K562 (cell line): Measurements from ENCODE around the gene HNMT. TPM values are rescaled to one million over a fixed set of nuclear protein-coding genes. Genes with fewer than 3 reads are reported as not detected.

Experiments
- ATAC-seq: fragments of 200-7000 bp; cut with Tn5 transposase; 3 replicates; pipeline ENCODE4 v1.9.1; 2020; ENCODE audit warnings: moderate library complexity
- BruUV-seq: library from RNA; stranded (reverse); fragments of 400-500 nt; replicated peaks from 2 replicates; lab custom pipeline; 2021; lab: Mats Ljungman, UMichigan
- CTCF ChIA-PET: fragments of 300-600 bp; formaldehyde crosslinking; extraction: SDS; loops from one replicate; lab custom pipeline; 2021; ENCODE audit warnings: low intra/inter-chr PET ratio; lab: Yijun Ruan, JAX
- POLR2A ChIA-PET: fragments of 300-600, 350-650 bp; sonication (Branson Sonifier 250); formaldehyde crosslinking; extraction: SDS; loops from one replicate; lab custom pipeline; 2021; ENCODE audit warnings: antibody characterized with exemption, inconsistent platforms; lab: Yijun Ruan, JAX
- DNase-seq, 4 experiments: peaks; one replicate each; pipeline versions ENCODE4 v3.0.0 to v3.0.0-alpha.2; 2011 to 2018; ENCODE audit warnings: low spot score in 3 of 4, mixed read lengths in 3 of 4; ENCODE audit errors: extremely low read depth in 1 of 4
- FAIRE-seq: peaks from 2 replicates; lab custom pipeline; 2011; peaks lifted over from hg19 to GRCh38; lab: Jason Lieb, UNC
- H2AFZ ChIP-seq: 2 replicates; pipeline ENCODE4 v1.6.0; 2011; ENCODE audit warnings: low read depth, low read length, control low read depth, inconsistent platforms
- H3K27ac ChIP-seq: fragments of 200-600 bp; 3 replicates; pipeline ENCODE4 v1.8.0; 2011; ENCODE audit warnings: low read depth, mild to moderate bottlenecking, control low read depth, inconsistent platforms, low read length, moderate library complexity, mixed read lengths; ENCODE audit errors: extremely low read depth
- H3K27me3 ChIP-seq, 2 experiments: fragments of 300-600 bp in 1 of 2; 2 replicates in 1 of 2; 3 replicates in 1 of 2; pipeline versions ENCODE4 v1.6.0 to v1.8.0; 2011; ENCODE audit warnings: inconsistent platforms in 2 of 2, low read length in 2 of 2, mild to moderate bottlenecking in 1 of 2, mixed read lengths in 1 of 2, moderate library complexity in 1 of 2; ENCODE audit not compliant: control insufficient read depth in 2 of 2, insufficient read depth in 2 of 2
- H3K36me3 ChIP-seq: fragments of 300-600 bp; 3 replicates; pipeline ENCODE4 v1.8.0; 2011; ENCODE audit warnings: mild to moderate bottlenecking, low read length, inconsistent platforms; ENCODE audit not compliant: control insufficient read depth, insufficient read depth
- H3K4me1 ChIP-seq, 2 experiments: fragments of 200-600 bp in 1 of 2; replicated peaks in 1 of 2; 2 replicates in 1 of 2; 3 replicates in 1 of 2; pipeline versions ENCODE4 v1.5.1 to v1.8.0; 2011; ENCODE audit warnings: inconsistent platforms in 2 of 2, low read length in 2 of 2, mild to moderate bottlenecking in 1 of 2, mixed read lengths in 1 of 2, moderate library complexity in 1 of 2; ENCODE audit not compliant: control insufficient read depth in 2 of 2, insufficient read depth in 2 of 2
- H3K4me2 ChIP-seq: 2 replicates; pipeline ENCODE4 v1.6.1; 2011; ENCODE audit warnings: low read length, control low read depth, inconsistent platforms, mixed read lengths; ENCODE audit not compliant: insufficient read depth
- H3K4me3 ChIP-seq: fragments of 200-600 bp; sonication (generic), shearing (Covaris generic); 2 replicates; pipeline ENCODE4 v1.5.1; 2016; ENCODE audit warnings: control low read depth, inconsistent platforms
- H3K79me2 ChIP-seq: fragments of 200-600 bp; 3 replicates; pipeline ENCODE4 v1.8.0; 2011; ENCODE audit warnings: low read length, inconsistent platforms; ENCODE audit not compliant: control insufficient read depth, insufficient read depth
- H3K9ac ChIP-seq, 2 experiments: 2 replicates each; pipeline versions ENCODE4 v1.6.0 to v1.6.1; 2011; ENCODE audit warnings: low read depth in 2 of 2, low read length in 2 of 2, control low read depth in 1 of 2, inconsistent platforms in 1 of 2, mild to moderate bottlenecking in 1 of 2, mixed read lengths in 1 of 2; ENCODE audit not compliant: insufficient read depth in 1 of 2
- H3K9me1 ChIP-seq: one replicate; pipeline ENCODE4 v1.6.0; 2011; ENCODE audit warnings: inconsistent platforms, mild to moderate bottlenecking, low read length, moderate library complexity; ENCODE audit not compliant: control insufficient read depth, insufficient read depth
- H3K9me3 ChIP-seq: replicated peaks from 2 replicates; pipeline ENCODE4 v1.5.1; 2011; ENCODE audit warnings: low read depth, low read length, inconsistent platforms; ENCODE audit not compliant: control insufficient read depth, insufficient read depth
- H4K20me1 ChIP-seq: replicated peaks from 2 replicates; pipeline ENCODE4 v1.6.1; 2011; ENCODE audit warnings: low read length, inconsistent platforms, mixed read lengths; ENCODE audit not compliant: control insufficient read depth, insufficient read depth
- CEBPB ChIP-seq: fragments of 450-650 bp; IDR thresholded peaks from 2 replicates; pipeline ENCODE4 v1.6.1; 2016; ENCODE audit warnings: missing genetic modification characterization, missing compliant biosample characterization
- CEBPG ChIP-seq, 3 experiments: fragments of 200-800 bp in 1 of 3; sonication (Bioruptor generic) in 1 of 3; sonication (generic) in 1 of 3; formaldehyde crosslinking in 1 of 3; IDR thresholded peaks in 2 of 3; conservative IDR thresholded peaks in 1 of 3; 2 replicates each; pipeline versions ENCODE4 v1.6.1 to v1.8.0; 2016 to 2022; ENCODE audit warnings: missing compliant biosample characterization in 2 of 3, missing genetic modification characterization in 2 of 3, mild to moderate bottlenecking in 1 of 3, missing genetic modification reagents in 1 of 3
- MEIS2 ChIP-seq: fragments of 450-650 bp; IDR thresholded peaks from 2 replicates; pipeline ENCODE4 v1.6.1; 2014; ENCODE audit warnings: mild to moderate bottlenecking; ENCODE audit not compliant: partially characterized antibody
- WGBS: fragments of 100-300 bp; shearing (Covaris generic); methylation state at CpG from one replicate; pipeline ENCODE4 v1.1.6; 2016; ENCODE audit warnings: low coverage, mixed read lengths; ENCODE audit not compliant: insufficient coverage; ENCODE audit errors: missing lambda C conversion rate; 5-methylcytosine and 5-hydroxymethylcytosine counted together
- in situ Hi-C: fragments of 300-500 bp; cut with MboI; formaldehyde crosslinking; loops from 4 replicates; pipeline ENCODE4 v1.15.0; 2018; ENCODE audit warnings: inconsistent platforms, mixed read lengths
- intact Hi-C: fragments of 100-400 bp; cut with micrococcal nuclease; formaldehyde crosslinking; loops from 2 replicates; pipeline ENCODE4 v1.14.2; 2022
- polyA plus RNA-seq, 8 experiments: library from polyadenylated mRNA; depleted of rRNA in 4 of 8; stranded (reverse) in 5 of 8; unstranded in 3 of 8; fragments of >200 nt; fragmentation: Nextera tagmentation in 2 of 8; fragmentation: Illumina TruSeq in 1 of 8; extraction: Ambion mirVana in 2 of 8; extraction: Trizol in 1 of 8; gene quantifications; 2 replicates each; pipeline versions ENCODE4 v1.2.1 to v1.2.3, GENCODE V29; 2011 to 2014; ENCODE audit warnings: inconsistent platforms in 1 of 8, missing spikeins in 1 of 8
- total RNA-seq, 7 experiments: library from RNA; depleted of rRNA in 6 of 7; stranded (reverse); fragments of >200 nt in 6 of 7; fragmentation: Illumina TruSeq in 2 of 7; extraction: Trizol in 2 of 7; gene quantifications; 2 replicates each; pipeline versions ENCODE4 v1.2.1 to v1.2.3, GENCODE V29; 2011 to 2021; ENCODE audit warnings: low replicate concordance in 1 of 7
- TF ChIP-seq, protein P1 (sequence below), 2 experiments: IDR thresholded peaks in 1 of 2; conservative IDR thresholded peaks in 1 of 2; 2 replicates each; pipeline ENCODE4 v1.6.1; 2016; ENCODE audit warnings: low read depth in 2 of 2, mild to moderate bottlenecking in 1 of 2, missing compliant biosample characterization in 1 of 2, missing genetic modification characterization in 1 of 2, moderate library complexity in 1 of 2
- TF ChIP-seq, protein P2 (sequence below): sonication (generic); formaldehyde crosslinking; IDR thresholded peaks from 2 replicates; pipeline ENCODE4 v1.8.1; 2023; ENCODE audit warnings: missing genetic modification reagents, mild to moderate bottlenecking, borderline replicate concordance
- TF ChIP-seq, protein P3 (sequence below): sonication (generic); formaldehyde crosslinking; IDR thresholded peaks from 2 replicates; pipeline ENCODE4 v1.8.1; 2023; ENCODE audit warnings: mild to moderate bottlenecking, missing genetic modification reagents

Gene HNMT
- total and polyA plus RNA-seq, 9 of the 15 experiments (the other 6 are each of a cell fraction or from before 2014, with no cell fraction given) = 3.1 to 10.9 (median 5.3) TPM

DNA sequence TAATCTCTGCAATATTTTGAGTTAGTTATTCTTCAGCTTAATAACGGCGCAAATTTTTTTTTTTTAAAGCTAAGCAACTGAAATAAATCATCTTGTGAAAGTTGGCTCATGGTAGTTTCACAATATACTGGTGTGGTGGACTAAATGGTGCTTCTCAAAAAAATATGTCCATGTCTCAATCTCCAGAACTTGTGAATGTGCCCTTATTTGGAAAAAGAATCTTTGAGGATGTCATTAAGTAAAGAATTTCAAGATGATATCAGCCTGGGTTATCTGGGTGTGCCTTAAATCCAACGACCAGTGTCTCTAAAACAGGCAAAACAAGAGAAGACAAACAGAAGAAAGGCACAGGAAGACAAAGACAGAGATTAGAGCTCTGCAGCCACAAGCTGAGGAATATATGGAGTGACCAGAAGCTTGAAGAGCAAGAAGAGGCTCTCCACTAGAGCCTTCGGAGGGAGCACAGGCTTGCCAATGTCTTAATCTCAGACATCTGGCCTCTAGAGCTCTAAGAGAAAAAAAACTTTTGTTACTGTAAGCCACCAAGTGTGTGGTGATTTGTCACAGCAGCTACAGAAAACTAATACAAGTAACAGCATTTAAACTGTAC lies 71.4 kb downstream of the HNMT start:
- no peaks in the 10 kb centered on the region for H3K27me3 ChIP-seq
- no TSS peak for BruUV-seq
- H3K9me3 ChIP-seq = no peaks in the 10 kb centered on the region
- H3K27ac ChIP-seq = no peak overlapping the region
- H3K36me3 ChIP-seq = no peaks in the 10 kb centered on the region
- H3K9ac ChIP-seq = no peak overlapping the region
- ChIA-PET CTCF (no interaction called here), POLR2A (interaction anchor here (1.5 kb wide), 1 partner anchor 13 kb away, joined by 5 read pairs; no protein-coding TSS in a partner anchor)
- intact Hi-C loops = no loop called here
- TF ChIP-seq, protein P1, sequence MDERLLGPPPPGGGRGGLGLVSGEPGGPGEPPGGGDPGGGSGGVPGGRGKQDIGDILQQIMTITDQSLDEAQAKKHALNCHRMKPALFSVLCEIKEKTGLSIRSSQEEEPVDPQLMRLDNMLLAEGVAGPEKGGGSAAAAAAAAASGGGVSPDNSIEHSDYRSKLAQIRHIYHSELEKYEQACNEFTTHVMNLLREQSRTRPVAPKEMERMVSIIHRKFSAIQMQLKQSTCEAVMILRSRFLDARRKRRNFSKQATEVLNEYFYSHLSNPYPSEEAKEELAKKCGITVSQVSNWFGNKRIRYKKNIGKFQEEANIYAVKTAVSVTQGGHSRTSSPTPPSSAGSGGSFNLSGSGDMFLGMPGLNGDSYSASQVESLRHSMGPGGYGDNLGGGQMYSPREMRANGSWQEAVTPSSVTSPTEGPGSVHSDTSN (CRISPR knock-in tag; IDR thresholded peaks at IDR 0.05; ENCODE audit: low read depth) = no peak
- TF ChIP-seq, protein P1 (tag; conservative IDR thresholded peaks at IDR 0.05; ENCODE audit: low read depth) = 0 out of 2 replicates have a peak, but pooled peaks have one; percentile 26
- TF ChIP-seq, protein P2, sequence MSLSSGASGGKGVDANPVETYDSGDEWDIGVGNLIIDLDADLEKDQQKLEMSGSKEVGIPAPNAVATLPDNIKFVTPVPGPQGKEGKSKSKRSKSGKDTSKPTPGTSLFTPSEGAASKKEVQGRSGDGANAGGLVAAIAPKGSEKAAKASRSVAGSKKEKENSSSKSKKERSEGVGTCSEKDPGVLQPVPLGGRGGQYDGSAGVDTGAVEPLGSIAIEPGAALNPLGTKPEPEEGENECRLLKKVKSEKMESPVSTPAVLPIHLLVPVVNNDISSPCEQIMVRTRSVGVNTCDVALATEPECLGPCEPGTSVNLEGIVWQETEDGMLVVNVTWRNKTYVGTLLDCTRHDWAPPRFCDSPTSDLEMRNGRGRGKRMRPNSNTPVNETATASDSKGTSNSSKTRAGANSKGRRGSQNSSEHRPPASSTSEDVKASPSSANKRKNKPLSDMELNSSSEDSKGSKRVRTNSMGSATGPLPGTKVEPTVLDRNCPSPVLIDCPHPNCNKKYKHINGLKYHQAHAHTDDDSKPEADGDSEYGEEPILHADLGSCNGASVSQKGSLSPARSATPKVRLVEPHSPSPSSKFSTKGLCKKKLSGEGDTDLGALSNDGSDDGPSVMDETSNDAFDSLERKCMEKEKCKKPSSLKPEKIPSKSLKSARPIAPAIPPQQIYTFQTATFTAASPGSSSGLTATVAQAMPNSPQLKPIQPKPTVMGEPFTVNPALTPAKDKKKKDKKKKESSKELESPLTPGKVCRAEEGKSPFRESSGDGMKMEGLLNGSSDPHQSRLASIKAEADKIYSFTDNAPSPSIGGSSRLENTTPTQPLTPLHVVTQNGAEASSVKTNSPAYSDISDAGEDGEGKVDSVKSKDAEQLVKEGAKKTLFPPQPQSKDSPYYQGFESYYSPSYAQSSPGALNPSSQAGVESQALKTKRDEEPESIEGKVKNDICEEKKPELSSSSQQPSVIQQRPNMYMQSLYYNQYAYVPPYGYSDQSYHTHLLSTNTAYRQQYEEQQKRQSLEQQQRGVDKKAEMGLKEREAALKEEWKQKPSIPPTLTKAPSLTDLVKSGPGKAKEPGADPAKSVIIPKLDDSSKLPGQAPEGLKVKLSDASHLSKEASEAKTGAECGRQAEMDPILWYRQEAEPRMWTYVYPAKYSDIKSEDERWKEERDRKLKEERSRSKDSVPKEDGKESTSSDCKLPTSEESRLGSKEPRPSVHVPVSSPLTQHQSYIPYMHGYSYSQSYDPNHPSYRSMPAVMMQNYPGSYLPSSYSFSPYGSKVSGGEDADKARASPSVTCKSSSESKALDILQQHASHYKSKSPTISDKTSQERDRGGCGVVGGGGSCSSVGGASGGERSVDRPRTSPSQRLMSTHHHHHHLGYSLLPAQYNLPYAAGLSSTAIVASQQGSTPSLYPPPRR (CRISPR knock-in tag) = no peak
- TF ChIP-seq, protein P3, sequence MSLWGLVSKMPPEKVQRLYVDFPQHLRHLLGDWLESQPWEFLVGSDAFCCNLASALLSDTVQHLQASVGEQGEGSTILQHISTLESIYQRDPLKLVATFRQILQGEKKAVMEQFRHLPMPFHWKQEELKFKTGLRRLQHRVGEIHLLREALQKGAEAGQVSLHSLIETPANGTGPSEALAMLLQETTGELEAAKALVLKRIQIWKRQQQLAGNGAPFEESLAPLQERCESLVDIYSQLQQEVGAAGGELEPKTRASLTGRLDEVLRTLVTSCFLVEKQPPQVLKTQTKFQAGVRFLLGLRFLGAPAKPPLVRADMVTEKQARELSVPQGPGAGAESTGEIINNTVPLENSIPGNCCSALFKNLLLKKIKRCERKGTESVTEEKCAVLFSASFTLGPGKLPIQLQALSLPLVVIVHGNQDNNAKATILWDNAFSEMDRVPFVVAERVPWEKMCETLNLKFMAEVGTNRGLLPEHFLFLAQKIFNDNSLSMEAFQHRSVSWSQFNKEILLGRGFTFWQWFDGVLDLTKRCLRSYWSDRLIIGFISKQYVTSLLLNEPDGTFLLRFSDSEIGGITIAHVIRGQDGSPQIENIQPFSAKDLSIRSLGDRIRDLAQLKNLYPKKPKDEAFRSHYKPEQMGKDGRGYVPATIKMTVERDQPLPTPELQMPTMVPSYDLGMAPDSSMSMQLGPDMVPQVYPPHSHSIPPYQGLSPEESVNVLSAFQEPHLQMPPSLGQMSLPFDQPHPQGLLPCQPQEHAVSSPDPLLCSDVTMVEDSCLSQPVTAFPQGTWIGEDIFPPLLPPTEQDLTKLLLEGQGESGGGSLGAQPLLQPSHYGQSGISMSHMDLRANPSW (CRISPR knock-in tag) = no peak
- TF ChIP-seq MEIS2 = peak; percentile 10
- 0 out of 2 replicates have a peak, but pooled peaks have one; percentile 21 for TF ChIP-seq CEBPB (tag)
- TF ChIP-seq CEBPG (CRISPR knock-in tag; IDR thresholded peaks at IDR 0.05) = no peak
- TF ChIP-seq CEBPG (tag; conservative IDR thresholded peaks at IDR 0.05 in 1 of 2, IDR thresholded peaks at IDR 0.05 in 1 of 2) = peak in 1 of 2 experiments; percentile 50; a peak in 2 of 4 replicates
- H3K9me1 ChIP-seq = no peaks in the 10 kb centered on the region
- H3K79me2 ChIP-seq = no peaks in the 10 kb centered on the region
- 0 out of 2 replicates have a peak overlapping the region, but pooled peaks have one; percentile 7 for H2AFZ ChIP-seq
- no peak overlapping the region for H3K4me3 ChIP-seq
- ATAC-seq (peak; percentile 36; the same call in 1 of the 3 replicates), DNase-seq (no peak), FAIRE-seq (no peak)
- in situ Hi-C loops = no loop called here
- H3K4me2 ChIP-seq = no peak overlapping the region
- no peaks in the 10 kb centered on the region for H4K20me1 ChIP-seq
- H3K4me1 ChIP-seq = peaks cover 0 to 3% of the 10 kb centered on the region in 2 experiments; a peak in 1 of 5 replicates
- 53% methylated on average over 4 of the region's 4 CpGs for WGBS
